KMS-11 (cell line): ENCODE measurements around the gene CLCN5.

Experiments used
- H2AFZ ChIP-seq: fragments of 200-600 bp; sonication (generic); 2 replicates; pipeline ENCODE4 v1.6.1; 2016; ENCODE audit warnings: antibody characterized with exemption, mixed run types, low read depth
- H3K27ac ChIP-seq: fragments of 200-600 bp; sonication (generic); 2 replicates; pipeline ENCODE4 v1.6.1; 2016; ENCODE audit warnings: mild to moderate bottlenecking, mixed run types
- H3K27me3 ChIP-seq: fragments of 200-600 bp; sonication (generic); 2 replicates; pipeline ENCODE4 v1.6.1; 2017; ENCODE audit warnings: mild to moderate bottlenecking, low read depth, mixed run types, moderate library complexity; ENCODE audit not compliant: insufficient read depth
- H3K36me3 ChIP-seq: fragments of 200-600 bp; sonication (generic); 2 replicates; pipeline ENCODE4 v1.6.1; 2017; ENCODE audit warnings: mild to moderate bottlenecking, mixed run types; ENCODE audit not compliant: insufficient read depth
- H3K4me1 ChIP-seq: fragments of 200-600 bp; sonication (generic); 2 replicates; pipeline ENCODE4 v1.6.1; 2016; ENCODE audit warnings: mild to moderate bottlenecking, low read depth, mixed run types; ENCODE audit not compliant: poor library complexity, severe bottlenecking
- H3K4me2 ChIP-seq: fragments of 200-600 bp; sonication (generic); 2 replicates; pipeline ENCODE4 v1.7.0; 2016; ENCODE audit warnings: mild to moderate bottlenecking, mixed run types
- H3K4me3 ChIP-seq: fragments of 200-600 bp; sonication (generic); IDR thresholded peaks from 2 replicates; pipeline ENCODE4 v1.6.1; 2017; ENCODE audit warnings: low read depth, low read length, mixed read lengths; ENCODE audit not compliant: insufficient read depth
- H3K79me2 ChIP-seq: fragments of 200-600 bp; sonication (generic); 2 replicates; pipeline ENCODE4 v1.6.1; 2016; ENCODE audit warnings: low read depth, mixed run types; ENCODE audit not compliant: insufficient read depth
- H3K9ac ChIP-seq: fragments of 200-600 bp; sonication (generic); 2 replicates; pipeline ENCODE4 v1.6.1; 2016; ENCODE audit warnings: mild to moderate bottlenecking, mixed run types
- H4K20me1 ChIP-seq: fragments of 200-600 bp; sonication (generic); 2 replicates; pipeline ENCODE4 v1.6.1; 2016; ENCODE audit warnings: mild to moderate bottlenecking, mixed run types; ENCODE audit not compliant: insufficient read depth
- CTCF ChIP-seq: fragments of 200-600 bp; sonication (generic); conservative IDR thresholded peaks from 2 replicates; pipeline ENCODE4 v1.6.1; 2017; ENCODE audit warnings: low read depth, mild to moderate bottlenecking, antibody characterized with exemption, low read length, moderate library complexity, mixed read lengths

CLCN5 gene

GRCh38 chrX:50125480-50125879 is 203.1 kb downstream of the CLCN5 start:
- no peaks in the 10 kb centered on the region for H3K4me1 ChIP-seq
- TF ChIP-seq CTCF: no peak
- H3K27me3 ChIP-seq: no peaks in the 10 kb centered on the region
- H3K4me3 ChIP-seq: no peak overlapping the region
- no peak overlapping the region for H3K27ac ChIP-seq
- H4K20me1 ChIP-seq: no peaks in the 10 kb centered on the region
- H3K9ac ChIP-seq: no peak overlapping the region
- no peaks in the 10 kb centered on the region for H3K79me2 ChIP-seq
- H3K4me2 ChIP-seq: no peak overlapping the region
- no peak overlapping the region for H2AFZ ChIP-seq
- no peaks in the 10 kb centered on the region for H3K36me3 ChIP-seq

DNA sequence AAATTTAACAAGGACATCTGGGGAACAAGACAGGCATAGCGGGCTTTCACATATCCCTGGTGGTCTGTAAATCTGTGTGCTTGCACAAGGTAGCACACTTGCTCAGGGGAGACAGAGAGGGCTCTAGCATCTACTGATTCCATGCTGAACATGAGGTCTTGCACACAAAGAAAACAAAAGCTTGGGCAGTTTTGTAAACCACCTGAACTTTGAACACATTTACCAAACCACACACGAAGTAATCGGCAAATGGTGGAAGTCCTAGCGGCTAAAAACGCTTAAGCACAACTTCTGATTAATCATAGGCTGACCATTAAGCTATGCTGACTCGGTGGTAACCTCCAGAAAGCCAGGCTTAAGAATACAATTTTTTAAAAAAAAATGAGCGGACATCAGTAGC is 225.6 kb downstream of the CLCN5 start:
- Histone ChIP-seq H4K20me1 (no peaks in the 10 kb centered on the region), H3K79me2 (no peaks in the 10 kb centered on the region), H2AFZ (no peak overlapping the region), H3K9ac (no peak overlapping the region), H3K36me3 (no peaks in the 10 kb centered on the region), H3K4me2 (no peak overlapping the region), H3K27ac (no peak overlapping the region), H3K4me1 (no peaks in the 10 kb centered on the region), H3K27me3 (no peaks in the 10 kb centered on the region), H3K4me3 (no peak overlapping the region)
- TF ChIP-seq CTCF: no peak
